PC-3 (cell line): ENCODE data around the gene DNAJC28. TPM values are rescaled to one million over a fixed set of nuclear protein-coding genes. Genes with fewer than 3 reads are reported as not detected.

Experiments used
- ATAC-seq: fragments of 200-7000 bp; cut with Tn5 transposase; 2 replicates; pipeline ENCODE4 v1.9.1; 2020; ENCODE audit warnings: mild to moderate bottlenecking, moderate library complexity
- BruUV-seq: library from RNA; stranded (reverse); fragments of 400-500 nt; replicated peaks from 2 replicates; lab custom pipeline; 2021; lab: Mats Ljungman, UMichigan
- CTCF ChIA-PET: fragments of 300-600 bp; sonication (Branson Sonifier 250); formaldehyde crosslinking; loops from one replicate; lab custom pipeline; 2022; ENCODE audit warnings: antibody characterized with exemption; lab: Charles Lee
- POLR2A ChIA-PET: fragments of 300-600 bp; sonication (Branson Sonifier 250); formaldehyde crosslinking; loops from one replicate; lab custom pipeline; 2022; ENCODE audit warnings: antibody characterized with exemption; ENCODE audit not compliant: unreplicated experiment; lab: Charles Lee
- DNase-seq: peaks from one replicate; pipeline ENCODE4 v3.0.0-alpha.2; 2015
- H2AFZ ChIP-seq: fragments of 300-600 bp; sonication (generic); 2 replicates; pipeline ENCODE4 v1.6.0; 2016; ENCODE audit warnings: antibody characterized with exemption, low read length
- H3F3A ChIP-seq: fragments of 300-600 bp; sonication (generic); one replicate; pipeline ENCODE4 v1.6.0; 2017; ENCODE audit warnings: antibody characterized with exemption, low read length, control low read depth, mild to moderate bottlenecking; ENCODE audit not compliant: unreplicated experiment
- H3K27ac ChIP-seq: fragments of 300-600 bp; sonication (generic); 2 replicates; pipeline ENCODE4 v1.5.1; 2016; ENCODE audit warnings: mild to moderate bottlenecking, low read length
- H3K27me3 ChIP-seq: fragments of 300-600 bp; sonication (generic); 2 replicates; pipeline ENCODE4 v1.6.1; 2016; ENCODE audit warnings: low read length, mixed read lengths
- H3K36me3 ChIP-seq: fragments of 300-600 bp; sonication (generic); 2 replicates; pipeline ENCODE4 v1.6.1; 2016; ENCODE audit warnings: low read depth, mixed run types, low read length, mixed read lengths
- H3K4me1 ChIP-seq: fragments of 300-600 bp; sonication (generic); 2 replicates; pipeline ENCODE4 v1.5.1; 2016; ENCODE audit warnings: low read length; ENCODE audit not compliant: insufficient read depth
- H3K4me2 ChIP-seq: fragments of 300-600 bp; sonication (generic); 2 replicates; pipeline ENCODE4 v1.6.0; 2016; ENCODE audit warnings: low read length
- H3K4me3 ChIP-seq: fragments of 300-600 bp; sonication (generic); 2 replicates; pipeline ENCODE4 v1.5.1; 2016; ENCODE audit warnings: mild to moderate bottlenecking, low read length, mixed read lengths
- H3K79me2 ChIP-seq: fragments of 300-600 bp; sonication (generic); 2 replicates; pipeline ENCODE4 v1.6.1; 2017; ENCODE audit warnings: low read length, mixed read lengths
- H3K9ac ChIP-seq: fragments of 300-600 bp; sonication (generic); 2 replicates; pipeline ENCODE4 v1.6.0; 2016; ENCODE audit warnings: mild to moderate bottlenecking, low read length
- H3K9me2 ChIP-seq: fragments of 300-600 bp; sonication (generic); replicated peaks from 2 replicates; pipeline ENCODE4 v1.6.1; 2016; ENCODE audit warnings: mixed run types, low read length, mixed read lengths
- H3K9me3 ChIP-seq: fragments of 300-600 bp; sonication (generic); 2 replicates; pipeline ENCODE4 v1.6.1; 2016; ENCODE audit warnings: low read length, mixed read lengths
- H4K20me1 ChIP-seq: fragments of 300-600 bp; sonication (generic); 2 replicates; pipeline ENCODE4 v1.6.1; 2016; ENCODE audit warnings: low read length, mixed read lengths
- CTCF ChIP-seq: fragments of 300-600 bp; sonication (generic); conservative IDR thresholded peaks from 2 replicates; pipeline ENCODE4 v1.5.1; 2017; ENCODE audit warnings: antibody characterized with exemption, low read depth, mild to moderate bottlenecking, low read length
- EZH2 ChIP-seq: fragments of 300-600 bp; sonication (generic); IDR thresholded peaks from one replicate; pipeline ENCODE4 v1.6.1; 2017; ENCODE audit warnings: antibody characterized with exemption, mild to moderate bottlenecking, low read length; ENCODE audit not compliant: unreplicated experiment
- EZH2phosphoT487 ChIP-seq: fragments of 300-600 bp; sonication (generic); IDR thresholded peaks from 2 replicates; pipeline ENCODE4 v1.6.1; 2018; ENCODE audit warnings: mild to moderate bottlenecking, antibody characterized with exemption, low read length, borderline replicate concordance
- intact Hi-C: fragments of 100-400 bp; cut with micrococcal nuclease; formaldehyde crosslinking; loops from 2 replicates; pipeline ENCODE4 v1.9.0; 2023
- total RNA-seq: library from RNA; depleted of rRNA; stranded (reverse); fragments of >200 nt; gene quantifications from 2 replicates; pipeline ENCODE4 v1.2.3, GENCODE V29; 2014; rRNA removed

The DNAJC28 gene
- total RNA-seq, 1 experiment from 2014 or later: 0.44 TPM

- H4K20me1 ChIP-seq: no peaks in the 10 kb centered on the region
- TF ChIP-seq EZH2 (no peak), EZH2phosphoT487 (no peak), CTCF (no peak)
- DNase-seq (peak; percentile 91), ATAC-seq (peak; percentile 92)
- peak overlapping the region; percentile 47; the same call in 1 of the 2 replicates for H3K4me2 ChIP-seq
- peak overlapping the region; percentile 93 for H3K27ac ChIP-seq
- ChIA-PET POLR2A (interaction anchor here (0.6 kb wide), 2 partner anchors 39 to 81 kb away, joined by 3 to 13 read pairs; no protein-coding TSS in a partner anchor), CTCF (interaction anchor here (0.7 to 1.3 kb wide), 5 partner anchors 31 to 242 kb away, joined by 3 to 4 read pairs (median 3); partner anchors contain the start of gene TMEM50B)
- no peaks in the 10 kb centered on the region for H3K79me2 ChIP-seq
- BruUV-seq: no TSS peak
- no peaks in the 10 kb centered on the region for H3F3A ChIP-seq
- H2AFZ ChIP-seq: no peak overlapping the region
- H3K4me3 ChIP-seq: no peak overlapping the region
- H3K4me1 ChIP-seq: peaks cover 21% of the 10 kb centered on the region
- H3K9me2 ChIP-seq: no peaks in the 10 kb centered on the region
- intact Hi-C loops: loop anchor here (1.0 kb wide), 1 partner anchor 81 kb away; no protein-coding TSS in a partner anchor
- H3K36me3 ChIP-seq: peaks cover 10% of the 10 kb centered on the region
- H3K9me3 ChIP-seq: no peaks in the 10 kb centered on the region
- H3K27me3 ChIP-seq: no peaks in the 10 kb centered on the region
- H3K9ac ChIP-seq: peak overlapping the region; percentile 72
These were observed 49.7 kb downstream of the DNAJC28 start for GRCh38 chr21:33441489-33442477.

Other genes starting within 250 kb of the DNAJC28 start
- 25.3 and 26.8 TPM in 2 replicates for gene IL10RB, start 225.3 kb downstream of the DNAJC28 start, total RNA-seq
- 13.2 and 18.4 TPM in 2 replicates for gene IFNAR1, start 166.7 kb downstream of the DNAJC28 start, total RNA-seq
- gene IFNGR2, start 88.3 kb downstream of the DNAJC28 start, total RNA-seq: 35.7 and 37.8 TPM in 2 replicates
- 21.5 and 25.5 TPM in 2 replicates for gene TMEM50B, start 11.7 kb downstream of the DNAJC28 start, total RNA-seq
- gene GART, start 50.4 kb upstream of the DNAJC28 start, total RNA-seq: 118 and 142 TPM in 2 replicates
- gene SON, start 51.3 kb upstream of the DNAJC28 start, total RNA-seq: 180 and 373 TPM in 2 replicates
- 29.2 and 41.9 TPM in 2 replicates for gene DONSON, start 97.0 kb upstream of the DNAJC28 start, total RNA-seq
- gene CRYZL1, start 150.0 kb upstream of the DNAJC28 start, total RNA-seq: 12.4 and 16.6 TPM in 2 replicates
- 19.9 and 45.6 TPM in 2 replicates for gene ITSN1, start 150.8 kb upstream of the DNAJC28 start, total RNA-seq